Common myeloid progenitor, CD34-positive (primary cell): Measurements from ENCODE around the gene MARCHF3.

Experiments used
- CTCF ChIA-PET: fragments of 350-600 bp; sonication (Branson Sonifier 250); formaldehyde crosslinking; loops from one replicate; lab custom pipeline; 2021; ENCODE audit warnings: antibody characterized with exemption; lab: Charles Lee
- POLR2A ChIA-PET: fragments of 350-600 bp; sonication (Branson Sonifier 250); formaldehyde crosslinking; loops from one replicate; lab custom pipeline; 2021; ENCODE audit warnings: antibody characterized with exemption; lab: Charles Lee
- DNase-seq, 3 donors: peaks; one replicate each; pipeline versions ENCODE4 v3.0.0 to v3.0.0-alpha.2; 2013
- H3K27ac ChIP-seq, 2 experiments: 1 replicate in 1 of 2; 2 replicates in 1 of 2; pipeline ENCODE4 v1.7.0; 2013; ENCODE audit warnings: inconsistent platforms in 2 of 2, low read length in 2 of 2, mild to moderate bottlenecking in 2 of 2, low read depth in 1 of 2, moderate library complexity in 1 of 2; ENCODE audit not compliant: severe bottlenecking in 2 of 2, insufficient read depth in 1 of 2, poor library complexity in 1 of 2
- H3K27me3 ChIP-seq, 5 experiments: replicated peaks in 2 of 5; 1 replicate in 3 of 5; 2 replicates in 2 of 5; pipeline versions ENCODE4 v1.6.1 to v1.7.0; 2013; ENCODE audit warnings: low read length in 4 of 5, mild to moderate bottlenecking in 2 of 5, moderate library complexity in 2 of 5, inconsistent platforms in 1 of 5; ENCODE audit not compliant: insufficient read depth in 5 of 5, control insufficient read depth in 4 of 5
- H3K36me3 ChIP-seq, 4 experiments: 1 replicate in 2 of 4; 2 replicates in 2 of 4; pipeline versions ENCODE4 v1.6.1 to v1.7.0; 2013; ENCODE audit warnings: low read length in 3 of 4, control low read depth in 1 of 4, mild to moderate bottlenecking in 1 of 4; ENCODE audit not compliant: control insufficient read depth in 4 of 4, insufficient read depth in 4 of 4
- H3K4me1 ChIP-seq, 4 experiments: 1 replicate in 3 of 4; 2 replicates in 1 of 4; pipeline versions ENCODE4 v1.6.1 to v1.7.1; 2013; ENCODE audit warnings: low read length in 3 of 4, mild to moderate bottlenecking in 3 of 4, control low read depth in 1 of 4, inconsistent platforms in 1 of 4, moderate library complexity in 1 of 4; ENCODE audit not compliant: control insufficient read depth in 4 of 4, insufficient read depth in 4 of 4; ENCODE audit errors: control extremely low read depth in 1 of 4
- H3K4me3 ChIP-seq, 7 experiments: 1 replicate in 4 of 7; 2 replicates in 3 of 7; pipeline versions ENCODE4 v1.5.1 to v1.7.0; 2013; ENCODE audit warnings: mild to moderate bottlenecking in 7 of 7, low read length in 6 of 7, moderate library complexity in 6 of 7, inconsistent platforms in 2 of 7, low read depth in 2 of 7, control low read depth in 1 of 7; ENCODE audit not compliant: insufficient read depth in 4 of 7, control insufficient read depth in 1 of 7; ENCODE audit errors: extremely low read depth in 1 of 7
- H3K9me3 ChIP-seq, 5 experiments: 1 replicate in 4 of 5; 2 replicates in 1 of 5; pipeline versions ENCODE4 v1.6.1 to v1.7.1; 2013; ENCODE audit warnings: low read length in 4 of 5, mild to moderate bottlenecking in 2 of 5, inconsistent platforms in 1 of 5, low read depth in 1 of 5, moderate library complexity in 1 of 5; ENCODE audit not compliant: control insufficient read depth in 4 of 5, insufficient read depth in 2 of 5; ENCODE audit errors: control extremely low read depth in 1 of 5
- WGBS: methylation state at CpG from one replicate; pipeline ENCODE4 v1.1.5; 2013; ENCODE audit not compliant: insufficient coverage; 5-methylcytosine and 5-hydroxymethylcytosine counted together

Gene MARCHF3

GRCh38 chr5:127013407-127013806 lies 17.0 kb downstream of the MARCHF3 start:
- CTCF ChIA-PET = interaction anchor here (2.6 kb wide), 1 partner anchor 16 kb away, joined by 12 read pairs; no protein-coding TSS in a partner anchor
- POLR2A ChIA-PET = no interaction called here
- no peak for DNase-seq

DNA sequence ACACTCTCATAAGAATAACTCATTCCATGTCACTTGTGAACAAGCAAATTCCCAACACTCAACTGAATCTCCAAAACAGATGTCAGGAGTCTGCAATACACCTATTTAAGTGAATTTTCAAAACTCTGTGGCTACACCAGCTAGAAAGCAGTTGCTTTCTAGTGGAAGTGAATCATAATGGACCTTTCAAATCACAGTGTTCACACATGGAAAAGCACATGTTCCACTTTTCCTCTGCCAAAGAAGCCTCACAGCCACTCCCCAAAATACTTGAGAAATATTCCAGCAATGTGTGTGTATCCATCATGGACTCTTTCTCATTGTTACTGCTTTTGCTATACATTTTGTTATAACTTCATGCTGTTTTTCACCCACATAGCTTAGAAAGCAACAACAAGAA lies 17.4 kb downstream of the MARCHF3 start:
- DNase-seq = peak in 1 of 3 donors; percentile 24
- H3K4me1 ChIP-seq = peaks cover 9 to 20% (median 10%) of the 10 kb centered on the region in 4 experiments
- H3K4me3 ChIP-seq = no peak overlapping the region
- no peak overlapping the region for H3K27ac ChIP-seq
- no peaks in the 10 kb centered on the region for H3K27me3 ChIP-seq
- ChIA-PET CTCF (interaction anchor here (2.6 kb wide), 1 partner anchor 16 kb away, joined by 12 read pairs; no protein-coding TSS in a partner anchor), POLR2A (no interaction called here)
- H3K36me3 ChIP-seq = no peaks in the 10 kb centered on the region
- no peaks in the 10 kb centered on the region for H3K9me3 ChIP-seq

More at GRCh38 chr5:127013407-127013806, 17.0 kb downstream of the MARCHF3 start:
- Histone ChIP-seq H3K36me3 (no peaks in the 10 kb centered on the region), H3K4me3 (no peak overlapping the region), H3K27me3 (no peaks in the 10 kb centered on the region), H3K27ac (no peak overlapping the region), H3K4me1 (peaks cover 9 to 20% (median 10%) of the 10 kb centered on the region in 4 experiments), H3K9me3 (no peaks in the 10 kb centered on the region)
- WGBS = no CpG with 5 or more reads among the region's 2 CpGs

DNA sequence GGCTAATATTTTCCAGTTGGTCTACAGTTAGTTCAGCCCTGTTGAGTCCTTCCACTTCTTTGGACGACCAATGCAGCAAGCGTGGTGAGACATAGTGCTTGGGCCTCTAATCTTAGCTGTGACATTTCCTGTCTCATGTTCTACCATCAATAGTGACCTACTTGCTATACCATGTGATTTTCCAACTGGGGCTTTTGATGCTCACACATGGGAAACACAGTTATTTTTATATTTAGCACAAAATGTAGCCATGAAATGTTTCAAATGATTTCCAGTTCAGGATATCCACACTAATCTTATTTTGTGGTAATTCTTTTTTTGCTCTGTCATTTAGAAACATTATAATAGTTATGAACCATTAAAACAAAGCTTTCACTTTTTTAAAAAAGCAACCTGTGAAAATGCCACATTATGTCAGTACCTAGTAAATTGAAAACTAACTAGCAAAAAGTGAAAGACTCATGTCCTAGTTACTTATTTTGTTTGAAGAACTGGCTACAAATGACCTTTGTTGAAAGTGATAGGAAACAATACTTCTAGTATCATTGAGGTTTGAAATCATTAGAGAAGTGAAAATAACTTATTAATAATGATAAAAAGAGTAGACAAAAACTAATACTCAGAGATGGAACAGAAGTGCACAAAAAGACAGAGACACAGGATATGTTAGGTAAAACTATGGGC lies 18.3 kb downstream of the MARCHF3 start:
- Histone ChIP-seq H3K27me3 (no peaks in the 10 kb centered on the region), H3K27ac (no peak overlapping the region), H3K4me3 (no peak overlapping the region), H3K36me3 (no peaks in the 10 kb centered on the region), H3K9me3 (no peaks in the 10 kb centered on the region), H3K4me1 (peaks cover 9 to 20% (median 10%) of the 10 kb centered on the region in 4 experiments)
- CTCF ChIA-PET = interaction anchor here (2.6 kb wide), 1 partner anchor 17 kb away, joined by 12 read pairs; no protein-coding TSS in a partner anchor
- POLR2A ChIA-PET = interaction anchor here (0.5 kb wide), 1 partner anchor 63 kb away, joined by 3 read pairs; no protein-coding TSS in a partner anchor
- 25% methylated on average over 2 of the region's 2 CpGs for WGBS
- peak in 2 of 3 donors; percentile 21 to 47 for DNase-seq

DNA sequence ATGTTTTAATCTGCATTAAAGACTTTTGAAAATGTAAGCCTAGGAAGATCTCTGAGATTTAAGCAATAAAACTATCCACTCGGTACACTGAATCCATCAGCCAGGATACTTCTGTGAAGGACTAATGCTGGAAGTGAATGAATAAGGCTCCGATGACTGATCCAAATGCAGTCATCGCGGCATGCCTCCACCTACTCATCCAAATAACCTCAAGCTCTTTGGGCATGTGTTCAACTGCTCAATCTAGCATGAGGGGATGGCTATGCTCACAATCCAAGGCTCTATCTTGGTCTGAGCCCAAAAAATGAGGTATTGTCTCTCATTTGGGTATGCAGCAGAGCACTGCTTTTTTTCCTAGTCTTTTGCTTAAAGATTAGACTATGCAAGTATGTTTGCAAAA lies 19.2 kb downstream of the MARCHF3 start:
- Histone ChIP-seq H3K36me3 (no peaks in the 10 kb centered on the region), H3K27ac (no peak overlapping the region), H3K4me3 (no peak overlapping the region), H3K27me3 (no peaks in the 10 kb centered on the region), H3K4me1 (peaks cover 9 to 29% (median 10%) of the 10 kb centered on the region in 4 experiments), H3K9me3 (no peaks in the 10 kb centered on the region)
- 100% methylated on average over 1 of the region's 4 CpGs for WGBS
- ChIA-PET CTCF (interaction anchor here (2.6 kb wide), 1 partner anchor 18 kb away, joined by 12 read pairs; no protein-coding TSS in a partner anchor), POLR2A (no interaction called here)
- DNase-seq = no peak

GRCh38 chr5:127010362-127010761 lies 20.0 kb downstream of the MARCHF3 start:
- ChIA-PET POLR2A (no interaction called here), CTCF (no interaction called here)
- H3K27ac ChIP-seq = no peak overlapping the region
- no peak overlapping the region for H3K4me3 ChIP-seq
- H3K4me1 ChIP-seq = peaks cover 9 to 30% (median 10%) of the 10 kb centered on the region in 4 experiments
- no peaks in the 10 kb centered on the region for H3K27me3 ChIP-seq
- H3K36me3 ChIP-seq = no peaks in the 10 kb centered on the region
- no CpG with 5 or more reads among the region's 2 CpGs for WGBS
- no peak for DNase-seq
- no peaks in the 10 kb centered on the region for H3K9me3 ChIP-seq

DNA sequence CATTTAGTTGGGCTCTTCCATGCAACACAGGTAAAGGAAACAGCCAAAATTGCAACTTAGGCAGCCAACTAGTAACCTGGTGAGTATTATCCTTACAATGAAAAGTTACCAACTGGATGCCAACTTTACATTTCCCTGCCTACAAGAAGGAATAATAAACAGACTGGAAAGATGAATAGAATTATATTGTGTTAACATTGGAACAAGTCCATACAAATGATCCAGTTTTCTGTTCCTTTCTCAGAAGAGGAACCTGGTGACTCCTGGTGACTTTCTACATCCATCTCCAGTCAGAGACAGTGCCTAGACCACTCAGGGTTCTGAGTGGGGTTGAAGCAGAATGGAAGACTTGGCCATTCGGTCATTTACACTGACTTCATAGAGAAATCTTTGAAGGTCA lies 20.6 kb downstream of the MARCHF3 start:
- no peak overlapping the region for H3K4me3 ChIP-seq
- POLR2A ChIA-PET = no interaction called here
- H3K27ac ChIP-seq = no peak overlapping the region
- CTCF ChIA-PET = no interaction called here
- H3K27me3 ChIP-seq = no peaks in the 10 kb centered on the region
- H3K4me1 ChIP-seq = peaks cover 9 to 30% (median 10%) of the 10 kb centered on the region in 4 experiments
- no peaks in the 10 kb centered on the region for H3K36me3 ChIP-seq
- no peak for DNase-seq
- no CpG with 5 or more reads among the region's 1 CpG for whole genome bisulfite sequencing
- H3K9me3 ChIP-seq = no peaks in the 10 kb centered on the region

GRCh38 chr5:127008300-127008975 lies 21.9 kb downstream of the MARCHF3 start:
- H3K4me1 ChIP-seq = peaks cover 6 to 25% (median 7%) of the 10 kb centered on the region in 4 experiments
- no peak for DNase-seq
- H3K4me3 ChIP-seq = no peak overlapping the region
- no peak overlapping the region for H3K27ac ChIP-seq
- 100% methylated on average over 1 of the region's 6 CpGs for WGBS
- H3K9me3 ChIP-seq = no peaks in the 10 kb centered on the region
- POLR2A ChIA-PET = no interaction called here
- H3K36me3 ChIP-seq = no peaks in the 10 kb centered on the region
- CTCF ChIA-PET = interaction anchor here (1.0 to 1.4 kb wide), 4 partner anchors 9 to 35 kb away, joined by 3 read pairs; no protein-coding TSS in a partner anchor
- H3K27me3 ChIP-seq = no peaks in the 10 kb centered on the region
